ENCODE measurements around the gene ANKRD45. TPM values are rescaled to one million over a fixed set of nuclear protein-coding genes. Genes with fewer than 3 reads are reported as not detected.
"Not testable (repeated sequence)": the region's sequence is repeated elsewhere in the genome, so short reads cannot be mapped to it uniquely, and the experiment has no call there.

ANKRD45 gene
- under 1 TPM in 1 of 2 donors, not detected in 1; 0.34 TPM for total RNA-seq

DNA sequence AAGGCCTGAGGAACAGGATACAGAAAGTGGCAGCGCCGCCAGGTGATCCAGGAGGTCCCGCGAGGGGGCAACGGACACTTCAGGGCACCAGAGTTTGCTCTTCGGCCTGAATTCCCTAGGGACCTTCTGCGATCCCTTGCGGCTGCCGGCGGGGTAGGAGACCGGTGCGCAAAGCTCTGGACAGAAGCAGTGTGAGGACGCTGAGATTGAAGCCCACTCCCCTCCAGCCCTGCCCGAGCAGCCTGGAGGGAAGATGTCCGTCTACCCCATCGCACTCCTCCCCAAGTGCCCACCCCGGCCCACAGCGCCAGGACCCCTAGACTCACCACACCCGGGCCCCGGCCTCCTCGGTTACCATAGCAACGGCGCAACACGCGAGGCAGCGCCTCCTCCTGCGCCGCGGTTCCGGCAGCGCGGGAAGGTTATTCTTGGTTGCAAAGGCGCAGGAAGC is at the start of gene ANKRD45:
Gene ANKRD45 (minus strand): TSS at position 361 of the 451 bp plus-strand sequence. CDS start 10,433 bp downstream, outside the sequence.
- no peaks in the 10 kb centered on the region for H3K36me3 Mint-ChIP-seq (ENCODE audit: insufficient read depth in 2 of 2)
- no peak within 1 kb of the TSS for H3K27ac Mint-ChIP-seq
- H3K4me3 Mint-ChIP-seq = peak within 1 kb of the TSS; percentile 69 to 73
- no peaks in the 10 kb centered on the region for H3K9me3 Mint-ChIP-seq
- ATAC-seq (replicated peaks in 1 of 2) = peak in 1 of 2 donors; percentile 44
- DNase-seq = peak; percentile 13 to 17
- peaks cover 15% of the 10 kb centered on the region for H3K4me1 Mint-ChIP-seq (ENCODE audit: low read depth)
- peaks cover 33% of the 10 kb centered on the region for H3K27me3 Mint-ChIP-seq (ENCODE audit: low read depth)

- H3K4me1 Mint-ChIP-seq (ENCODE audit: low read depth) = peaks cover 46% of the 10 kb centered on the region
- H3K9me3 Mint-ChIP-seq = peaks cover 0 to 2% of the 10 kb centered on the region in 2 donors
- H3K4me3 Mint-ChIP-seq = peak overlapping the region in 1 of 2 donors; percentile 56
- H3K27me3 Mint-ChIP-seq (ENCODE audit: low read depth) = no peaks in the 10 kb centered on the region
- no peak for DNase-seq
- peak overlapping the region; percentile 89 for H3K27ac Mint-ChIP-seq
- peaks cover 7 to 9% of the 10 kb centered on the region in 2 donors for H3K36me3 Mint-ChIP-seq (ENCODE audit: insufficient read depth in 2 of 2)
- no peak for ATAC-seq (replicated peaks in 1 of 2)
These were observed 47.6 kb upstream of the ANKRD45 start for GRCh38 chr1:173717238-173717637.

DNA sequence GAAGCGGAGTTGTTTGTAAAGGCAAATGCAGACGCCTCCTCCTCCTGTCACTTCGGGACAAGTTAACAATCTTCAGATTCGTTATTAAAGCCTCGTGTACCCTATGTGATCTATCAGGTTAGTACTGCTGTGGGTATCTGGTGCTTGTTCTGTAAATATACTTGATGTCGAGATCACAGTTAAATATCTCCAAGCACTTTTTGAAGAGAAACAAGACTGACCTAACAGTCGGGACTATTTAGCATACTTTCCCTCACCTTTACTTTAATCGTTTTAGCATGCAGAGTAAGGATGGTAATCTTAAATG is 45.8 kb upstream of the ANKRD45 start:
- Mint-ChIP-seq H3K4me1 (ENCODE audit: low read depth) (peaks cover 36% of the 10 kb centered on the region), H3K4me3 (peak overlapping the region; percentile 88 to 99)
- no peak for DNase-seq

GRCh38 chr1:173714759-173715537 is 45.3 kb upstream of the ANKRD45 start, which contains the start of gene KLHL20:
Gene KLHL20 (plus strand): TSS chr1:173714981. CDS start chr1:173716044, 1,063 bp downstream.
- DNase-seq (peak; percentile 87 to 90), ATAC-seq (replicated peaks in 1 of 2) (peak; percentile 99)
- H3K4me3 Mint-ChIP-seq = peak within 1 kb of the TSS; percentile 88 to 99
- H3K27ac Mint-ChIP-seq = peak within 1 kb of the TSS; percentile 99
- peaks cover 4 to 5% of the 10 kb centered on the region in 2 donors for H3K36me3 Mint-ChIP-seq (ENCODE audit: insufficient read depth in 2 of 2)
- H3K9me3 Mint-ChIP-seq = peaks cover 0 to 2% of the 10 kb centered on the region in 2 donors
- H3K27me3 Mint-ChIP-seq (ENCODE audit: low read depth) = peaks cover 14% of the 10 kb centered on the region
- H3K4me1 Mint-ChIP-seq (ENCODE audit: low read depth) = peaks cover 30% of the 10 kb centered on the region

More for the DNA sequence above, 45.8 kb upstream of the ANKRD45 start:
- peak overlapping the region; percentile 99 for H3K27ac Mint-ChIP-seq
- H3K9me3 Mint-ChIP-seq = peaks cover 0 to 2% of the 10 kb centered on the region in 2 donors
- peaks cover 9% of the 10 kb centered on the region for H3K27me3 Mint-ChIP-seq (ENCODE audit: low read depth)
- no peak for ATAC-seq (replicated peaks in 1 of 2)
- peaks cover 6 to 7% of the 10 kb centered on the region in 2 donors for H3K36me3 Mint-ChIP-seq (ENCODE audit: insufficient read depth in 2 of 2)

DNA sequence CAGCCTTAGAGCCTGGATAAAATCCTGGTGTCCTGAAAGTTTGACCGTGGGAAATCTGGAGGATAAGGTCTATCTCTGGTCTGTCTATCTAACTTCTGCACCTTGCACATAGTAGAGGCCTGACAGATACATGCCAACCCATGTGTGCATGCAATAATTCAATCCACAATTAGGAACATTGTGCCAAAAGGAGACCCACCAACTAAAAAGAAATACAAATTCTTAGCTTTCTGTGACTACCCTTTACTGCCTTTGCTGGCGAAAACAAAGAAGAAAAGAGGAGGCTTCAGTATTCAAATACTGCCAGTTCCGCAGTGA is 44.7 kb upstream of the ANKRD45 start:
- peaks cover 26% of the 10 kb centered on the region for H3K4me1 Mint-ChIP-seq (ENCODE audit: low read depth)
- peak overlapping the region; percentile 99 for H3K27ac Mint-ChIP-seq
- peaks cover 16% of the 10 kb centered on the region for H3K27me3 Mint-ChIP-seq (ENCODE audit: low read depth)
- peaks cover 4 to 5% of the 10 kb centered on the region in 2 donors for H3K36me3 Mint-ChIP-seq (ENCODE audit: insufficient read depth in 2 of 2)
- DNase-seq (no peak), ATAC-seq (replicated peaks in 1 of 2) (no peak)
- H3K4me3 Mint-ChIP-seq = peak overlapping the region; percentile 88 to 99
- peaks cover 0 to 2% of the 10 kb centered on the region in 2 donors for H3K9me3 Mint-ChIP-seq

- H3K27ac Mint-ChIP-seq = no peak overlapping the region
- peaks cover 0 to under 1% of the 10 kb centered on the region in 2 donors for H3K36me3 Mint-ChIP-seq (ENCODE audit: insufficient read depth in 2 of 2)
- DNase-seq (no peak), ATAC-seq (replicated peaks in 1 of 2) (no peak)
- no peak overlapping the region for H3K4me3 Mint-ChIP-seq
- peaks cover 2% of the 10 kb centered on the region for H3K4me1 Mint-ChIP-seq (ENCODE audit: low read depth)
- peaks cover 23% of the 10 kb centered on the region for H3K27me3 Mint-ChIP-seq (ENCODE audit: low read depth)
- H3K9me3 Mint-ChIP-seq = peaks cover 0 to under 1% of the 10 kb centered on the region in 2 donors
These were observed 39.1 kb upstream of the ANKRD45 start for GRCh38 chr1:173708787-173709186.

GRCh38 chr1:173705117-173705516 is 35.5 kb upstream of the ANKRD45 start:
- no peak for DNase-seq
- Mint-ChIP-seq H3K27me3 (ENCODE audit: low read depth) (peaks cover 10% of the 10 kb centered on the region), H3K4me1 (ENCODE audit: low read depth) (no peaks in the 10 kb centered on the region), H3K27ac (no peak overlapping the region), H3K36me3 (ENCODE audit: insufficient read depth in 2 of 2) (no peaks in the 10 kb centered on the region), H3K9me3 (no peaks in the 10 kb centered on the region), H3K4me3 (no peak overlapping the region)
- ATAC-seq (replicated peaks in 1 of 2) = no peak

- no peaks in the 10 kb centered on the region for H3K9me3 Mint-ChIP-seq
- no peaks in the 10 kb centered on the region for H3K36me3 Mint-ChIP-seq (ENCODE audit: insufficient read depth in 2 of 2)
- ATAC-seq (replicated peaks in 1 of 2) (no peak), DNase-seq (no peak)
- no peaks in the 10 kb centered on the region for H3K4me1 Mint-ChIP-seq (ENCODE audit: low read depth)
- no peak overlapping the region for H3K4me3 Mint-ChIP-seq
- H3K27me3 Mint-ChIP-seq (ENCODE audit: low read depth) = peaks cover 9% of the 10 kb centered on the region
- no peak overlapping the region for H3K27ac Mint-ChIP-seq
These were observed 33.1 kb upstream of the ANKRD45 start for GRCh38 chr1:173702736-173703135.

DNA sequence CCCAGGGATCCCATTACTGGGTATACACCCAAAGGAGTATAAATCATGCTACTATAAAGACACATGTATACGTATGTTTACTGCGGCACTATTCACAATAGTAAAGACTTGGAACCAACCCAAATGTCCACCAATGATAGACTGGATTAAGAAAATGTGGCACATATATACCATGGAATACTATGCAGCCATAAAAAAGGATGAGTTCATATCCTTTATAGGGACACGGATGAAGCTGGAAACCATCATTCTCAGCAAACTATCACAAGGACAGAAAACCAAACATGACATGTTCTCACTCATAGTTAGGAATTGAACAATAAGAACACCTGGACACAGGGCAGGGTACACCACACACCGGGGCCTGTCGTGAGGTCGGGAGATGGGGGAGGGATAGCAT is 31.6 kb upstream of the ANKRD45 start:
- ATAC-seq (replicated peaks in 1 of 2); H3K9me3 Mint-ChIP-seq; DNase-seq; H3K36me3 Mint-ChIP-seq (ENCODE audit: insufficient read depth in 2 of 2); H3K27ac Mint-ChIP-seq; H3K4me1 Mint-ChIP-seq (ENCODE audit: low read depth); H3K4me3 Mint-ChIP-seq: not testable (repeated sequence)
- H3K27me3 Mint-ChIP-seq (ENCODE audit: low read depth) = peaks cover 15% of the 10 kb centered on the region

DNA sequence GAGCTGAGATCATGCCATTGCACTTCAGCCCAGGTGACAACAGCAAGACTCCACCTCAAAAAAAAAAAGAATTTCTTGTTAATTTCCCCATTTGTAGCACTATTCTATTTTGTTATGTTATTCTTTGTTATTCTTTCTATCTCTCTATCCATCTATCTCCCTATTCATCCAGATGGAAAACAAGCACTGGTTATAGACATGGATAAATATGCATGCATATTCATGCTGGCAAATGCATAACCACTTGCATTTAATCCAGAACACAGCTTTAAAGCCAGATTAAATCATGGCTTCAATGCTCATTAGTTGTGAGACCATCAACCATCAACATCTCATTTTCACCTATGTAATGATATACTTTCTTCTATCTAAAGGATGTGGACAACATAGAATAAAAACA is 23.6 kb upstream of the ANKRD45 start:
- Mint-ChIP-seq H3K36me3 (ENCODE audit: insufficient read depth in 2 of 2) (no peaks in the 10 kb centered on the region), H3K4me3 (no peak overlapping the region)

GRCh38 chr1:173688300-173688699 is 18.6 kb upstream of the ANKRD45 start:
- H3K27ac Mint-ChIP-seq = peak overlapping the region; percentile 9
- H3K4me3 Mint-ChIP-seq = no peak overlapping the region

More for the DNA sequence above, 23.6 kb upstream of the ANKRD45 start:
- no peaks in the 10 kb centered on the region for H3K4me1 Mint-ChIP-seq (ENCODE audit: low read depth)
- DNase-seq = no peak
- ATAC-seq (replicated peaks in 1 of 2) = no peak
- H3K27me3 Mint-ChIP-seq (ENCODE audit: low read depth) = peaks cover 8% of the 10 kb centered on the region
- peaks cover 0 to 2% of the 10 kb centered on the region in 2 donors for H3K9me3 Mint-ChIP-seq
- H3K27ac Mint-ChIP-seq = no peak overlapping the region

GRCh38 chr1:173685121-173685520 is 15.5 kb upstream of the ANKRD45 start:
- H3K4me3 Mint-ChIP-seq; ATAC-seq (replicated peaks in 1 of 2); H3K27ac Mint-ChIP-seq; H3K4me1 Mint-ChIP-seq (ENCODE audit: low read depth); H3K36me3 Mint-ChIP-seq (ENCODE audit: insufficient read depth in 2 of 2); H3K9me3 Mint-ChIP-seq; DNase-seq; H3K27me3 Mint-ChIP-seq (ENCODE audit: low read depth): not testable (repeated sequence)

More at GRCh38 chr1:173688300-173688699, 18.6 kb upstream of the ANKRD45 start:
- ATAC-seq (replicated peaks in 1 of 2) (no peak), DNase-seq (no peak)
- Mint-ChIP-seq H3K4me1 (ENCODE audit: low read depth) (no peaks in the 10 kb centered on the region), H3K9me3 (peaks cover 0 to 2% of the 10 kb centered on the region in 2 donors), H3K36me3 (ENCODE audit: insufficient read depth in 2 of 2) (no peaks in the 10 kb centered on the region), H3K27me3 (ENCODE audit: low read depth) (no peaks in the 10 kb centered on the region)

- not testable (repeated sequence) for H3K4me3 Mint-ChIP-seq; H3K27me3 Mint-ChIP-seq (ENCODE audit: low read depth); ATAC-seq (replicated peaks in 1 of 2); H3K9me3 Mint-ChIP-seq; H3K4me1 Mint-ChIP-seq (ENCODE audit: low read depth); H3K36me3 Mint-ChIP-seq (ENCODE audit: insufficient read depth in 2 of 2); DNase-seq; H3K27ac Mint-ChIP-seq
These were observed 14.2 kb upstream of the ANKRD45 start for GRCh38 chr1:173683838-173684237.
